Stimulated activated CD8-positive, alpha-beta memory T cell treated with anti-CD3 and anti-CD28 coated beads, Interleukin-7, amount 100 ng/mL, for 4 hours (primary cell): ENCODE results near the gene HCAR2.
"Not testable (repeated sequence)": the region's sequence is repeated elsewhere in the genome, so short reads cannot be mapped to it uniquely, and the experiment has no call there.

ENCODE experiments used
- DNase-seq, 2 donors: peaks; one replicate each; pipeline ENCODE4 v3.0.0-alpha.2; 2020; ENCODE audit warnings: low read depth in 2 of 2

HCAR2 gene

GRCh38 chr12:122716658-122717057 is 13.5 kb upstream of the HCAR2 start, which contains the start of gene HCAR3:
Gene HCAR3 (minus strand): TSS chr12:122716811. CDS start chr12:122716737, 74 bp downstream.
- not testable (repeated sequence) for DNase-seq

GRCh38 chr12:122715211-122715610 is 12.1 kb upstream of the HCAR2 start:
- DNase-seq = not testable (repeated sequence)

- not testable (repeated sequence) for DNase-seq
Observed at GRCh38 chr12:122713491-122714188, 10.5 kb upstream of the HCAR2 start.

- not testable (repeated sequence) for DNase-seq
Observed at GRCh38 chr12:122711266-122711665, 8.1 kb upstream of the HCAR2 start.

GRCh38 chr12:122710341-122710740 is 7.2 kb upstream of the HCAR2 start:
- DNase-seq = not testable (repeated sequence)

- DNase-seq = not testable (repeated sequence)
Observed at GRCh38 chr12:122709287-122709686, 6.1 kb upstream of the HCAR2 start.

GRCh38 chr12:122703841-122704240 is 684 bp upstream of the HCAR2 start:
- DNase-seq = not testable (repeated sequence)

- not testable (repeated sequence) for DNase-seq
Observed at GRCh38 chr12:122701481-122701880, 1.7 kb downstream of the HCAR2 start.

- not testable (repeated sequence) for DNase-seq
Observed at GRCh38 chr12:122700038-122700710, 3.0 kb downstream of the HCAR2 start.

GRCh38 chr12:122696922-122697321 is 6.2 kb downstream of the HCAR2 start:
- not testable (repeated sequence) for DNase-seq

GRCh38 chr12:122691566-122691965 is 11.6 kb downstream of the HCAR2 start:
- no peak for DNase-seq

- DNase-seq = no peak
Observed at GRCh38 chr12:122688291-122688690, 14.9 kb downstream of the HCAR2 start.

- DNase-seq = no peak
Observed at GRCh38 chr12:122687086-122687485, 16.1 kb downstream of the HCAR2 start.

- DNase-seq = no peak
Observed at GRCh38 chr12:122686538-122686937, 16.6 kb downstream of the HCAR2 start.

- DNase-seq = no peak
Observed at GRCh38 chr12:122684297-122684813, 18.8 kb downstream of the HCAR2 start.

GRCh38 chr12:122681814-122682213 is 21.3 kb downstream of the HCAR2 start:
- DNase-seq = no peak

GRCh38 chr12:122680989-122681388 is 22.2 kb downstream of the HCAR2 start:
- not testable (repeated sequence) for DNase-seq

- DNase-seq = not testable (repeated sequence)
Observed at GRCh38 chr12:122676781-122677180, 26.4 kb downstream of the HCAR2 start.

- DNase-seq = not testable (repeated sequence)
Observed at GRCh38 chr12:122676015-122676414, 27.1 kb downstream of the HCAR2 start.

- DNase-seq = no peak
Observed at GRCh38 chr12:122672515-122672914, 30.6 kb downstream of the HCAR2 start.

GRCh38 chr12:122669397-122670070 is 33.6 kb downstream of the HCAR2 start:
- no peak for DNase-seq

- DNase-seq = no peak
Observed at GRCh38 chr12:122668268-122668667, 34.9 kb downstream of the HCAR2 start.
